Upper lobe of left lung (tissue), 4 donors: ENCODE results near the gene PCDH12.

Source experiments
- EP300 ChIP-seq, 4 donors: sonication (generic); formaldehyde crosslinking; IDR thresholded peaks; one replicate each; pipeline ENCODE4 v1.5.1; 2017; ENCODE audit warnings: antibody characterized with exemption in 4 of 4, control low read depth in 2 of 4
- POLR2AphosphoS5 ChIP-seq, 2 donors: sonication (generic); formaldehyde crosslinking; IDR thresholded peaks; one replicate each; pipeline ENCODE4 v1.5.1; 2017; ENCODE audit warnings: antibody characterized with exemption in 2 of 2

- TF ChIP-seq POLR2AphosphoS5 (IDR thresholded peaks at IDR 0.05), result no peak
- no peak for TF ChIP-seq EP300 (IDR thresholded peaks at IDR 0.05)
Observed at GRCh38 chr5:141902015-141902814, 55.8 kb downstream of the PCDH12 start.
